Raji (cell line): ENCODE data around the gene CACNA1I.

Experiments
- POLR2A ChIP-seq: IDR thresholded peaks from 2 replicates; pipeline ENCODE4 v1.6.1; 2011; ENCODE audit warnings: low read depth, low read length, control low read depth; ENCODE audit not compliant: insufficient read depth

Gene CACNA1I

GRCh38 chr22:39534092-39534506 is 36.5 kb upstream of the CACNA1I start:
- TF ChIP-seq POLR2A, result no peak

- 0 out of 2 replicates have a peak, but pooled peaks have one; percentile 27 for TF ChIP-seq POLR2A
Observed at GRCh38 chr22:39534591-39535356, 35.8 kb upstream of the CACNA1I start.

GRCh38 chr22:39535357-39535725 is 35.2 kb upstream of the CACNA1I start:
- no peak for TF ChIP-seq POLR2A

- no peak for TF ChIP-seq POLR2A
Observed at GRCh38 chr22:39535831-39536449, 34.6 kb upstream of the CACNA1I start.

GRCh38 chr22:39536711-39537110 is 33.8 kb upstream of the CACNA1I start:
- TF ChIP-seq POLR2A, result no peak

- no peak for TF ChIP-seq POLR2A
Observed at GRCh38 chr22:39537975-39538374, 32.6 kb upstream of the CACNA1I start.

- no peak for TF ChIP-seq POLR2A
Observed at GRCh38 chr22:39543095-39543494, 27.5 kb upstream of the CACNA1I start.

- no peak for TF ChIP-seq POLR2A
Observed at GRCh38 chr22:39545386-39546365, 24.9 kb upstream of the CACNA1I start.

GRCh38 chr22:39546889-39547586 is 23.5 kb upstream of the CACNA1I start:
- no peak for TF ChIP-seq POLR2A

- TF ChIP-seq POLR2A, result no peak
Observed at GRCh38 chr22:39547587-39547947, 23.0 kb upstream of the CACNA1I start.

GRCh38 chr22:39553429-39553828 is 17.1 kb upstream of the CACNA1I start:
- TF ChIP-seq POLR2A, result no peak

- TF ChIP-seq POLR2A, result no peak
Observed at GRCh38 chr22:39554151-39554550, 16.4 kb upstream of the CACNA1I start.

GRCh38 chr22:39556970-39557841 is 13.3 kb upstream of the CACNA1I start:
- no peak for TF ChIP-seq POLR2A

- no peak for TF ChIP-seq POLR2A
Observed at GRCh38 chr22:39558254-39558727, 12.3 kb upstream of the CACNA1I start.

- no peak for TF ChIP-seq POLR2A
Observed at GRCh38 chr22:39558950-39559349, 11.6 kb upstream of the CACNA1I start.
